HG03432 (cell line): ENCODE data around the gene COL7A1.
A peak's percentile ranks its signal among the peaks of the same experiment; 100 is the strongest.

Source experiments
- ATAC-seq: cut with Tn5 transposase; IDR thresholded peaks from one replicate; pipeline ENCODE4 v1.9.1; 2021; ENCODE audit warnings: mild to moderate bottlenecking, moderate library complexity; ENCODE audit not compliant: unreplicated experiment

The COL7A1 gene

DNA sequence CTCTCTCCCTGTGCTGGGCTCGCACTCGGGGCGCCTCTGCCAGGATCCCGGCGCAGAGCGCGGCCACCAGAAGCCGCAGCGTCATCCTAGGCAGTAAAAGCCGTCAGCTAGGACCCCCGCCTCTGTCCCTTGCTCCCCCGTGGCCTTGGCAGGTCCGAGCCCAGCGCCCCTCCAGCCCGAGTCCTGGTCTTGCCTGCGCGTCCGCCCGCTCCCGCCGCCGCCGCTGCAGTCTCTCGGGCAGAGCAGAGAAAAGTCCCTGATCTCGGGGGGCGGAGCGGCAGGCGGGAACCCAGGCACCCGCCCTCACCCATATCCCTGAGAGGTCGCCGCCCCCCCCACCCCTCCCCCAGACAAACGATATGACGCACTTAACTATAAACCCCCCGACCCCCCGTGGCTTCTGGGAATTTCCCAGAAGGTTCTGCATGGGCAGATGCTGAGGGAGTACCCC lies at the start of gene COL7A1:
Gene COL7A1 (minus strand): TSS at position 255 of the 451 bp plus-strand sequence. CDS start 170 bp downstream, at position 85.
- no peak for ATAC-seq

DNA sequence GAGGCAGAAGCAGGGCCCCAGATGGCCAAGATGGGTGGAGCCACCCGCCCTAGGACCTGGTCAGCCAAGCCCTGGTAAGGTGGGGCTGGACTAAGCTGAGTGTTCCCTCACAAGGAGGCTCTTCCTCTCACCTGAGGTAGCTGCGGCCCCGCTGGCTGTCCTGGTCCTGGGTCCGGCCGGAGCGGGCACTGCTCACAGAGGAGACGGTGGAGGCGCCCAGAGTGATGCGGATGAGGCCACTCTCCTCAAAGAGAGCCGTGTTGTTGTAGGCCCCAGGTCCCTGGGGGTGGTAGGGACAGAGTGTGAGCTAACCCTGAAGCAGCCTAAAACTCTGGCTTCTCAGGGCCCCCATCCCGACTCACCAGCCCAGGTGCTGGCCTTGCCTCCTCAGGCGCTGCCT lies 47.5 kb upstream of the COL7A1 start:
- ATAC-seq, result no peak

DNA sequence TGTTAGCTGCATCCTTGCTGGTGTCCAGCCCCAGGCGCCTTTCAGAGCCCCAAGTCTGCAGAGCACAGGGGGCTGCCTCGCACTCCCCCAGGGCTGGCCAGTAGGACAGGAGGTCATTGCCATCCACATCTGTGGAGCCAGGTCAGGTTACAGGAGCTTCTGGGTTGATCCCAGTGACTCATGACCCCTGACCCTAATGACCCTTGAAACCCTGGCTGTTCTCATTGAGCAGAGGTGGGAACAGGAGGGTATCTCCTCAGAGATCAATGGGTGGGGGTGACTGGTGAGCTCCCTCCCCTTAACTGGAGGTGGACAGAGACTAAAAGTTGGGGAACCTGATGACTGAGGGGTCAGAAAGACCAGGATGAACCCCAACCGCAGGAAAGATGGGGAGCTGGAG lies 46.3 kb upstream of the COL7A1 start:
- no peak for ATAC-seq

DNA sequence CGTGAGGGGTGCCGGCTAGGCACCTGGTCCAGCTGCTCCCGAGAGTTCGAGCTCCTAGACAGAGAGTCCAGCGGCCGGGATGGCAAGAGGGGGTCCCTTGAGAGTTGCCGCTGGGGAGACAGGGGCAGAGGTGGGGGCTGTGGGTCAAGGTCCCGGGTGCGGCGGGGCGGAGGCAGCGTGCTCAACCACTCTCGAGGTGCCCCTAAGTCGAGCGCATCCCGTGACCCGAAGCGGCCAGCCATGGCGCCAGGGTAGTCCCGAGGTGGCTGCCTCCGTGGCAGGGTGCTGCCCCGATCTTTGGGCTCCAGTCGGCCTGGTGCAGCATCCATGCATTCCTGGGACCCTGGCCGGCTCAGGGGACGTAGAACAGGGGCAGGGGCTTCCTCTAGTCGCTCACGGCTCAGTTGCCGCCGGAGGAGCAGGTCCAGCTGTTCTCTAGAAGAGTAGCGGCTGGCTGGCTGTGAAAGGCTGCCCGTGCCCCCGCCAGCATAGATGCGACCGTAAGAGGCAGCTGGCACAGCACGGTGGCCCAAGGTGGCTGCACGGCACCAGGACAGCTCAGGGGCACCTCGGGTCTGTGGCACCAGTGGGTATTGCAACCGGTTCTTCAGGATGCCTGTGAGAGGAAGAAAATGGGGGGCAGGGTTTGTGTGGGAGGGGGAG lies 44.9 kb upstream of the COL7A1 start:
- no peak for ATAC-seq

DNA sequence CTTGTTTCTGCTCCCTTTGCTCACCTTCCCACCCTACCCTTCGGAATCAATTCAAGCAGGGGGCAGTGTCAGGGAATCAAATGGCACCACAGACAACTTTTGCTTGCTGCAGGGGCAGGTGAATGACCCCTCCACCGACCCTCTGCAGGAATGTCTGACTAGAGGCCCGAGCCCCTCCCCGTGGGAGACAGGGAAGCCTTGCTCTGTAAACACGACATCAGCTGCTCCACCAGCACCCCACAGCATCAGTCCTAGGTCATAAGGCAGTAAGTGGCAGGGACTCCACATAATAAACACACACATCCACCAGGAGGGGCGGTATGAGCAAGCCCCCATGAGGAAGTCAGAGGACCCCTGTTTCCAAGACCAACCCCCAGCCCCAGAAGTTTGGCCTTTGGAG lies 42.2 kb upstream of the COL7A1 start:
- no peak for ATAC-seq

DNA sequence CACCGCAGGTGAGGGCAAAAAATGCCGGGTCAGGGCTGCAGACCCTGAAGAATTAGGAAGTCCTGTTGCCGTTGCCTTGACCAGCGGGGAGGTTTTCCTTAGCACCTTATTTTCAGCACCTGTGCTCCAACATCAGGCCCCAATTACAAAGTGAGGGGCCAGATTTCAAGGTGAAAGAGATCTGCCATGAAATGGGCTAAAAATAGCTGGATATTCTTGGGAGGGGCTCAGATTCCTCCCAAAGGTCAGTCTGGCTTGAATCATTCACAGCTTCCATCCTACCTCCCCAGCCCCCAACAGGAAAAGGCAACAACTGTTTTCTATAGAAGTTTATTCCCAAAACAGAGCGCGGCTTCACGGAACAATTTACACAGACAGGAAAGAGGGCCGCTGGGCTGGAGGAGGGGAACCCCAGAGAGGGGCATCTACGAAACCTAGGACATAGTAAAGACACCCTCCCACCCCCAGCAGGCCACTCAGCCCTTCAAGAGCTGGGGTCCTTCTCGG lies 41.1 kb upstream of the COL7A1 start:
- no peak for ATAC-seq

DNA sequence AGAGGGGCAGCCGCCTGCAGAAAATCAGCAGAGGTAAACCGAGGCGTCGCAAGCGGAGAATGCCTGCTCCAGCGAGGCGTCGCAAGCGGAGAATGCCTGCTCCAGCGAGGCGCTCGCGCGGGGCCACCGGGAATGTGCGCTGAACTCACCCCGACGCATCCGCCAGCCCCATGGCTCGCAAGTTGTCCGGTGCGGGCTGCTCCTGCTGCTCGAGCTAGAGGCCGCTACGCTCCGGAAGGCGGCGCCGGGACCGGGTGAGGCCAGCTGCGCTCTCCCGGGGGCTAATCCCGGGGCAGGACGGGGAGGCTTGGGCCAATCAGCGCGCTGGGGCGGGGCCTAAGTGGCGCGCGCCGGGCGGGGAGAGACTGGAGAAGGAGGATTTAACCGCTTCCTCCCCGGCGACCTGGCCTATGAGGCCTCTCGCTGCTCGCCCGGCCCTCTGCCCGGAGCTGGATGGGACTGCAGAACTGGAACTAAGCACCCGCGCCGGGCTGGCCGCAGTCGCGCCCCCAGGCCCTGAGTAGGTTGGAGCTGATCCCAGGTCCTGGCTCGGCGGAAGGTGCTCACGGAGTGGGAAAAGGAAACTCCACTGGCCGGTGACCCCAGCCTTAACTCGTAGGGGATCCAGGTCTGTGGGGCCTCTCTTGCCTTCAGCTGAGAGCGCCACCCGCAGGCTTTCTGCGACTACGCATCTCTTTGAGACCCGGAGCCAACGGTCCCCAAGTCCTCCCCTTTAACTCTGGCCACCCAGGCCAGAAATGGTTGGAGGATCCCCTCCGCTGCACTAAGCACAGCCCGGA lies 40.3 kb upstream of the COL7A1 start, which contains the start of gene SLC26A6:
Gene SLC26A6 (minus strand): TSS at position 240 of the 800 bp plus-strand sequence. CDS start 68 bp downstream, at position 172.
- ATAC-seq, result peak; percentile 94

DNA sequence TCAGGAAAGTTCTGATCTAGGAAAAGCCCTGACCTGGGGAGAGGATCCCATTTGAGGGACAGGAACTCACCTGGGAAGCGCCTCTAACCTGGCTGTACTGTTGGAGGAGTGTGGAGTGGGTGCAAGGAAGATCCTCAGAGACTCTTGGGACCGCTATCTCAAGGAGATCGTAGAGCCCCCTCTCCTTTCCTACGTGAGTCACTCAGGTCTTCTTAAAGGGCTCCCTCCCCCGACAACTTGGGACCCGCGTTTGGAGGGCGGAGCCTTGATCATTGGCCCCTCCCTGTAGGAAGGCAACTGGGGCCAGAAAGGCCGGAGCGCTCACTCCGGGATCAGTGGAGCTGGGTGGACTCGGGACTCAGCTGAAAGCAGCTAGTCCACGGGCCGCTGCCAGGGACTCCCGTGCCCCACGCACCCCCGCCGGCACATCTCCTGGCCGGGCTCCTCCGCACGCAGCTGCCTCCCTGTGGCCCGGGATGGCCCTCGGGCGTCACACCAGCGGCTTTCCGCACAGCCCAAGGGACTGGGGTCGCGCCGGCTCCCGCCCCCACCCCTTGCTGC lies 39.6 kb upstream of the COL7A1 start:
- peak; percentile 29 for ATAC-seq

DNA sequence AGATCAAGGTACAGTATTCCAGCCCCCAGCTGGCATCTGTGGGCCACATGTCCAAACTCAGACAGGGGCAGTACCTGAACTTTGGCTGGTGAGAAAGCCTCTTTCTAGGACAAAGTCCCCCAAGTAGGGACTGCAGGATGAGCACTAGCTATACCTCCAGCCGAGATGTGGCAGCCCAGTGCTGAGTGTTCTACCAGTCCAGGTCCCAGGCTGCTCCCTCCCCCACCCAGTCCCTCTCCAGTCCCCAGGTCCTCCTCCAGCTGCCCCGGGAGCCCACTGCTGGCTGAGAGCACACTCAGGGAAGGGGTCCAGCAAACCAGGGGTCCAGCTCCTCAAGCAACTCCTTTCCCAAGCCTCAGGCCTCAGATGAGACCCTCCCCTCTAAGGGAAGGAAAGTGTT lies 38.6 kb upstream of the COL7A1 start:
- no peak for ATAC-seq

DNA sequence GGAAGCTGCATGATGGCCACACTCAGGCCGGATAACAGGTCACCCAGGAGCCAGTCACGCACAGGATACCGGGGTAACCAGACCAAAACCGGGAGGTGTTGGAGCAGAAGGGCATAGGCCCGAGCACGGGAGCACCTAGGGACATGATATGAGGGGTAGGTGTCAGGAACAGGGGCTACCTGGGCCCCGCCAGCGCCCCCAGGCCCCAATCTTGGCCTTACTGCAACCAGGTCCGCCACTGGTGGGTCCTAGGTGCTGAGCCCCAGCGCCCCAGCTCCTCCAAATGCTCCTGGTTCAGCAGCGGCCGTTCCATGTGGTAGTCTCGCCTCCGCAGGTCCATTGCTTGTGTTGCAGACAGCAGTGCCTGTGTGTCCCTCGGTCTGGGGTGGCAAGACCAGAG lies 38.1 kb upstream of the COL7A1 start:
- ATAC-seq, result no peak

DNA sequence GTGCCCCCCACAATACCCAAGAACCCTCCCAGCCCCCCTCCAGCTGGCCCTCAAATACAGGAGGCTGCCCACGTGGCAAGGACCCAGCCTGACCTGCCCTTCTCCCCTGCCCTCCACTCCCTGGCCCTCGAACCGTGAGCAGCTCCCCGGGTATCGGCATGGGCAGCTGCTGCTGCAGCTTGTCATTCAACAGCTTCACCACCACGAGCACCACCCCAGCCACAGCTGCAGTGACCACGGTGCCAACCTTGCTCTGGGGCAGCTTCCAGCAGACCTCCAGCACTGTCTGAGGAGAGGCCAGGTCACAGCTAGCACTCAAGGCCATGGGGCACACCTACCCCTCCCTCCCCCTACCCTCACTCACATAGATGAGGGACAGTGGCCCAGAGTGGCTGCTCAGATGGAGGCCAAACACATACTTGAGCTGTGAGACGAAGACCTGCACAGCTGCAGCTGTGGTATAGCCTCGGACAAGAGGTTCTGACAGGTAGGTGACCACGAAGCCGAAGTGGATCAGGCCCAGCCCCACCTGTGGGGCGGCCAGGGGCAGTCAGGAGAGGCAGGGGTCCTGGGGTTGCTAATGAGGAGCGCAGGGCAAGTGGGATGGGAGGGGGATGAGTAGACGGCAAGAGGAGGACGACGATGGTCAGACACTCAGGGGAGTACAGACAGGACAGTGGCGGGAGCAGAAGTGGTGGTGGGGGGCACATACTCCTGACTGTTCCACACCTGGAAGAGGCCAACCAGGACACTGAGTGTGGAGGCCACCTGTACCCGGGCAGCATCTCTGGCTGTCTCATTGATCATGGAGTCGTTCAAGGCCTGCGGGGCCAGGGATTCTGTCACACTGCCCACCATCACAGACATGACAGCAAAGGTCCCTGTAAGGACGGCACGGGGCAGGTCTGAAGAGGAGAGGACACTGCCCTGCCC lies 36.7 kb upstream of the COL7A1 start:
- no peak for ATAC-seq

DNA sequence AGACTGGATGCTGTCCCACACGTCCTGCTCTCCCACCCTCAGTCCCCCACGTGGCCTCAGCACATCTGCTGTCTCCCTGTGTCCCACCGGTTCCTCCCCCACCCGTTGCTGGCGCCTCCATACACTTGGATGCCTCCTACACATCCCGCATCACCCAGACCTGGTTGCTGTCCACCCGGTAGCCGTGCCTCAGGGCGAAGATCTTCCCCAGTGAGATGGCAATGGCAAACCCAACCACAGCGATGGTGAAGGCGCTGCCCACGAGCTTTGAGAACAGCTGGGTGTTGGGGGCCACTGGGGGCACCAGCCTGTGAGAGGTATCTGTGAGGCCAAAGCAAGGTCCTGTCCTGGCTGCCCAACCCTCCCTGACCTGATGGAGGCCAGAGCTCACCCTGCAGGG lies 35.7 kb upstream of the COL7A1 start:
- ATAC-seq, result no peak

DNA sequence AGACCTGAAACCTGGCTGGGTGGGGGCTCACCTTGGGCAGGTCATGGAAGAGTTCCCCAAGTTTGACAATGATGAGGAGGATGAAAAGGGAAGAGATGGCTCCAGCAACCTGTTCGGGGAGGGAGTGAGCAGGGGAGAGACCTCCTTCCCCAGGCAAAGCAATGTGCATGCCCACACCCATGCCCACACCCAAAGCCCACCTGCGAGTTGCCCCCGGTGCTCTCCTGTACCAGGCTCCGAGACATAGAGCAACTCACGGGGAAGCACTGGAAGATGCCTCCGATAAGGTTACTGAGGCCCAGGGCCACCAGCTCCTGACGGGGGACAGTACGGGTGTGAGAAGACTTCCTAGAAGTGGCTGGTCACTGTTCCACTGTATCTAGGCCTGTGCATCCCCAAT lies 35.3 kb upstream of the COL7A1 start:
- no peak for ATAC-seq

DNA sequence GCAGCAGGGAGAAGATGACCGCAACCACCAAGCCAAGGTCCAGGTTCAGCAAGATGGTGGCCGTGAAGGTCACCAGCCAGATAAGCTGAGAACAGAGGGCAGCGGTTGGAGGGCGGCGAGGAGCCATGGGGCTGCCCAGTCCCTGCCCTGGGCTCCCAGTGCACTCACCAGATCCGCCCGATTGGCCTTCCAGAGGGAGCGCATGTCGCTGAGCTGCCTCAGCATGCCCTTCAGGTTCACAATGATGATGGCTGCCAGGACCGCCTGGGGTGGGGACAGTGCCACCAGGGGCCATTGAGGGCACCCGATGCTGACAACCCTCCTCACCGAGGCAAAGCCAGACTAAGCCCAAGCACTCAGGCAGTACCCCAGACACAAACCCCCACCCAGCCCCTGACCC lies 34.8 kb upstream of the COL7A1 start:
- no peak for ATAC-seq

DNA sequence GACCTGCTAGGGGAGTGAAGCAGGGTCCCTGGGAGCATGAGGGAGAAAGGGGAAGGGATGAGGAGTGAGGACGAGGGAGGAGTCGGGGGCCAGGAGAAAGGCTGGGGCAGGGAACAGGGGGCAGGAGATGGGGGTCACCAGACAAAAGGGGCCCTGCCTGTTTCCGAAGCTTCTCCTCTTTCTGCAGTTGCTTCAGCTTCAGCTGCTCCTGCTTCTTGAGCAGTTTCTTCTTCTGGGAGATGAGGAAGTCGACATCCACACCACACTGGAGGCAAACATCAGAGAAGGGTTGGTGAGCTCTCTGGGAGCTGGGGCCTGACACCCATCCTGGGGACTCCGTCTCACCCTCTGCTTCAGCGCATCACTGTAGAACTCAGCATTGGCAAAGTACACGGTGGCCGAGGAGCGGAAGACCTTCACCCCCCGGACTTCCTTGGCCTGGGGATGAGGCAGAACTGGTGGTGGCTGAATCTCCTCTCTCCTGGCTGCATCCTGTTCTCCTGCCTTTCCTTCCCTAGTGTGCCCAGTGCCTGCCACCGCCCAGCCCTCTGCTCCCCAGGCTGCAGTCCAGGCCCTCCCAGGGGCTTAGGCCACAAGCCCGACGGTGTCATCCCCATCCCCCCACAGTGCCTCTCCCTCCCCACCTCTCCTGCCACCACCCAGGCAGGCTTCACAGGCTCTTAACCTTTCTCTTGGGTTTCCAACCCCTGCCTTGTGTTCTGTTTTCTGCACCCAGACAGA lies 33.3 kb upstream of the COL7A1 start:
- ATAC-seq, result no peak

DNA sequence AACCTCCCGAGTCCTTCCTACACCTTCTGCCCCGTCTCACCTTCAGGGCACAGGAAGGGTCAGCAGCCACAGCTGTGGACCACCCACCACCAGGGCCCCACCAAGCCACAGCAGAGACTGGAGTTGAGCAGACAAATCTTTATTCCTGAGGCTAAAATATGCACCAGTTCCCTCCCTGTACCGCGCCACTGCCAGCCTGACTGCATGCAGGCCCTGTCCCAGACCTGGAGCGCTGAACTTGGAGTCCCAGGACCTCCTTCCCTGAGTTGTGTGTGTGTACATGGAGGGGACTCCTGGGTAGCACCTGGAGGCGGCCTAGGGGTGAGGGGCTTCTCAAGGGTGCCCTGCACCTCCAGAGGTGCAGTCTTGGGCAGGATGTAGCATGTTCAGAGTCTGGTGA lies 30.5 kb upstream of the COL7A1 start:
- ATAC-seq, result no peak

DNA sequence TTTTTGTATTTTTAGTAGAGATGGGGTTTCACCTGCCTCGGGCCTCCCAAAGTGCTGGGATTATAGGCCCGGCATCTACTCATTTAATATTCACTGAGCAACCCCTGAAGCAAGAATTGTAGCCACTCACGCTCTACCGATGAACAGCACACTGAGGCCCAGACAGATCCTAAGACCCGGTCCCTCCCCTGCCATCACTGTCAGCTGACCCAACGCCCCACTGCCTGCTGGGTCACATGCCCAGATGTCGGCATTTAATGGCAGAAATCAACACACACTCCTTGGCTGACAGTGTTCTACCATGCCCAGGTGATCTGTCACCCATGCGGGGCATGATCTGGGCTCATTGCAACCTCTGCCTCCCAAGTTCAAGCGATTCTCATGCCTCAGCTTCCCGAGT lies 29.6 kb upstream of the COL7A1 start:
- ATAC-seq, result no peak

DNA sequence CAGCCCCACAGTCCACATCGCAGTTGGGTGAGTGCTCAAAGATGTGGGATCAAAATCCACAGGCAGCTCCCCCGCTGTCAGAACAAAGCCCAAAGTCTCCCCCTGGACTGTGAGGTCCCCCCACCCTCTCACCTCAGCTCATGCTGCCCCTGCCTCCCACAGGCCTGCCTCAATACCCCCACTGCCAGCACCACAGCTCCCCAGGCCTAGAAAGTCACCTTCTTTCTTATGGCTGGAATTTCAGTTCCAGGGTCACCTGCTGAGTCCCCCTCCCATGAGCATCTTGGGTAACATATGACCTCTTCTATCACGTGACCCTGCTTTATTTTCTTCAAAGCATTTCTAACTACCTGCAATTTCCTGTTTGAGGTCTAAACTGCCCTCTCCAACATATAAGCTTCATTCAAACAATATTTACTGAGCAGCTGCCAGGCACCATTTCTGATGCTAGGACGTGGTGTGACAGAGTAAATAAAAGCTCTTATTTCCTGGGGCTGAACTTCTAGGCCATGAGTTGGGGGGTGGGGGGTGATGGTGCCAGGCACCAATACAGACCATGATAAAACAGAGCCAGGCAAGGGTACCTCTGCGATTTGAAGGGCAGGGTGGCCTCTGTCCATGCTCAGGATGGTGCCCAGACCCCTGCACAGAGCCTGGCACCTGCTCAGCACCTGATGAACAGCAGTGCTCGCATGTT lies 28.9 kb upstream of the COL7A1 start:
- ATAC-seq, result no peak

DNA sequence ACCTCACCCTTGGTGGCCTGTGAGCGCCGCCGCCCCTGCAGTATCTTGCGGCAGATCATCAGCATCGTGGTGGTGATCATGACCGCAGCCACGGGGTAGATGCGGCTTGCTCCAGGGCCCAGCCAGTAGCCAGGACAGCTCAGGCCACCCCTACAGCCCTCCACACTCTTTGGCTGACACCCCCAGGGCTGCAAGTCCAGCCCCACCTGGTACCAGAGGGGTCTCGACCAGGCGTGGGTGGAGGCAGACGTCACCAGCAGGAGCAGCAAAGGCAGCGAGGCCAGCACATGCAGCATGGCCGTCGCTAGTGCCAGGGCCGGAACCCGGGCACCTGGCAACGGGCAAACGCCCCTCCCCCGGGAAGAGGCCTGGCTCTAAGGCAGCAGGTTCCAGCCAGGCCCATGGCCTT lies 26.3 kb upstream of the COL7A1 start, which contains the start of gene TMEM89:
Gene TMEM89 (minus strand): TSS at position 309 of the 409 bp plus-strand sequence. CDS start 13 bp downstream, at position 296.
- ATAC-seq, result no peak
